ENCODE data around the gene KCNN1.

DNA sequence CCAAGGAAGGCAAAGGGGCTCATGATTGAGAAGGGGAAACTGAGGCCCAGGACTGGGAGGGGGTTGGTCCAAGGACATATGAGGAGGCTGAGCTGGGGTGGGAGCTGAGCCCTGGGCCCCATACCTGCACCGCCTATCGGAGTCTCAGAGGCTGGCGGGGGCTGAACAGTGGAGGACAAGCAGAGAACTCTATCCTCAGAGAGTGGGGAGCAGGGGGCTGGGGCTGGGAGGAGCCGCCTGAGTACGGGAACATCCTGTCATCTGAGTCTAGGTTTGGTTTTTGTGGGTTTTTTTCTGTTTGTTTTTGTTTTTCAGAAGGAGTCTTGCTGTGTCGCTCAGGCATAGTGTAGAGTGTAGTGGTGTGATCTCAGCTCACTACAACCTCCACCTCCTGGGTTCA is 47.3 kb downstream of the KCNN1 start:
- TF ChIP-seq, protein P1, sequence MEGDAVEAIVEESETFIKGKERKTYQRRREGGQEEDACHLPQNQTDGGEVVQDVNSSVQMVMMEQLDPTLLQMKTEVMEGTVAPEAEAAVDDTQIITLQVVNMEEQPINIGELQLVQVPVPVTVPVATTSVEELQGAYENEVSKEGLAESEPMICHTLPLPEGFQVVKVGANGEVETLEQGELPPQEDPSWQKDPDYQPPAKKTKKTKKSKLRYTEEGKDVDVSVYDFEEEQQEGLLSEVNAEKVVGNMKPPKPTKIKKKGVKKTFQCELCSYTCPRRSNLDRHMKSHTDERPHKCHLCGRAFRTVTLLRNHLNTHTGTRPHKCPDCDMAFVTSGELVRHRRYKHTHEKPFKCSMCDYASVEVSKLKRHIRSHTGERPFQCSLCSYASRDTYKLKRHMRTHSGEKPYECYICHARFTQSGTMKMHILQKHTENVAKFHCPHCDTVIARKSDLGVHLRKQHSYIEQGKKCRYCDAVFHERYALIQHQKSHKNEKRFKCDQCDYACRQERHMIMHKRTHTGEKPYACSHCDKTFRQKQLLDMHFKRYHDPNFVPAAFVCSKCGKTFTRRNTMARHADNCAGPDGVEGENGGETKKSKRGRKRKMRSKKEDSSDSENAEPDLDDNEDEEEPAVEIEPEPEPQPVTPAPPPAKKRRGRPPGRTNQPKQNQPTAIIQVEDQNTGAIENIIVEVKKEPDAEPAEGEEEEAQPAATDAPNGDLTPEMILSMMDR (conservative IDR thresholded peaks at IDR 0.05; ENCODE audit: low read depth in 2 of 2) = no peak
- no peak for TF ChIP-seq POLR2AphosphoS5 (IDR thresholded peaks at IDR 0.05; ENCODE audit: low read depth)
- no peak for TF ChIP-seq EZH2 (IDR thresholded peaks at IDR 0.05; ENCODE audit: low read depth, unreplicated experiment)
- TF ChIP-seq EZH2phosphoT487 (IDR thresholded peaks at IDR 0.05; ENCODE audit: unreplicated experiment) = no peak
- TF ChIP-seq, protein P2, sequence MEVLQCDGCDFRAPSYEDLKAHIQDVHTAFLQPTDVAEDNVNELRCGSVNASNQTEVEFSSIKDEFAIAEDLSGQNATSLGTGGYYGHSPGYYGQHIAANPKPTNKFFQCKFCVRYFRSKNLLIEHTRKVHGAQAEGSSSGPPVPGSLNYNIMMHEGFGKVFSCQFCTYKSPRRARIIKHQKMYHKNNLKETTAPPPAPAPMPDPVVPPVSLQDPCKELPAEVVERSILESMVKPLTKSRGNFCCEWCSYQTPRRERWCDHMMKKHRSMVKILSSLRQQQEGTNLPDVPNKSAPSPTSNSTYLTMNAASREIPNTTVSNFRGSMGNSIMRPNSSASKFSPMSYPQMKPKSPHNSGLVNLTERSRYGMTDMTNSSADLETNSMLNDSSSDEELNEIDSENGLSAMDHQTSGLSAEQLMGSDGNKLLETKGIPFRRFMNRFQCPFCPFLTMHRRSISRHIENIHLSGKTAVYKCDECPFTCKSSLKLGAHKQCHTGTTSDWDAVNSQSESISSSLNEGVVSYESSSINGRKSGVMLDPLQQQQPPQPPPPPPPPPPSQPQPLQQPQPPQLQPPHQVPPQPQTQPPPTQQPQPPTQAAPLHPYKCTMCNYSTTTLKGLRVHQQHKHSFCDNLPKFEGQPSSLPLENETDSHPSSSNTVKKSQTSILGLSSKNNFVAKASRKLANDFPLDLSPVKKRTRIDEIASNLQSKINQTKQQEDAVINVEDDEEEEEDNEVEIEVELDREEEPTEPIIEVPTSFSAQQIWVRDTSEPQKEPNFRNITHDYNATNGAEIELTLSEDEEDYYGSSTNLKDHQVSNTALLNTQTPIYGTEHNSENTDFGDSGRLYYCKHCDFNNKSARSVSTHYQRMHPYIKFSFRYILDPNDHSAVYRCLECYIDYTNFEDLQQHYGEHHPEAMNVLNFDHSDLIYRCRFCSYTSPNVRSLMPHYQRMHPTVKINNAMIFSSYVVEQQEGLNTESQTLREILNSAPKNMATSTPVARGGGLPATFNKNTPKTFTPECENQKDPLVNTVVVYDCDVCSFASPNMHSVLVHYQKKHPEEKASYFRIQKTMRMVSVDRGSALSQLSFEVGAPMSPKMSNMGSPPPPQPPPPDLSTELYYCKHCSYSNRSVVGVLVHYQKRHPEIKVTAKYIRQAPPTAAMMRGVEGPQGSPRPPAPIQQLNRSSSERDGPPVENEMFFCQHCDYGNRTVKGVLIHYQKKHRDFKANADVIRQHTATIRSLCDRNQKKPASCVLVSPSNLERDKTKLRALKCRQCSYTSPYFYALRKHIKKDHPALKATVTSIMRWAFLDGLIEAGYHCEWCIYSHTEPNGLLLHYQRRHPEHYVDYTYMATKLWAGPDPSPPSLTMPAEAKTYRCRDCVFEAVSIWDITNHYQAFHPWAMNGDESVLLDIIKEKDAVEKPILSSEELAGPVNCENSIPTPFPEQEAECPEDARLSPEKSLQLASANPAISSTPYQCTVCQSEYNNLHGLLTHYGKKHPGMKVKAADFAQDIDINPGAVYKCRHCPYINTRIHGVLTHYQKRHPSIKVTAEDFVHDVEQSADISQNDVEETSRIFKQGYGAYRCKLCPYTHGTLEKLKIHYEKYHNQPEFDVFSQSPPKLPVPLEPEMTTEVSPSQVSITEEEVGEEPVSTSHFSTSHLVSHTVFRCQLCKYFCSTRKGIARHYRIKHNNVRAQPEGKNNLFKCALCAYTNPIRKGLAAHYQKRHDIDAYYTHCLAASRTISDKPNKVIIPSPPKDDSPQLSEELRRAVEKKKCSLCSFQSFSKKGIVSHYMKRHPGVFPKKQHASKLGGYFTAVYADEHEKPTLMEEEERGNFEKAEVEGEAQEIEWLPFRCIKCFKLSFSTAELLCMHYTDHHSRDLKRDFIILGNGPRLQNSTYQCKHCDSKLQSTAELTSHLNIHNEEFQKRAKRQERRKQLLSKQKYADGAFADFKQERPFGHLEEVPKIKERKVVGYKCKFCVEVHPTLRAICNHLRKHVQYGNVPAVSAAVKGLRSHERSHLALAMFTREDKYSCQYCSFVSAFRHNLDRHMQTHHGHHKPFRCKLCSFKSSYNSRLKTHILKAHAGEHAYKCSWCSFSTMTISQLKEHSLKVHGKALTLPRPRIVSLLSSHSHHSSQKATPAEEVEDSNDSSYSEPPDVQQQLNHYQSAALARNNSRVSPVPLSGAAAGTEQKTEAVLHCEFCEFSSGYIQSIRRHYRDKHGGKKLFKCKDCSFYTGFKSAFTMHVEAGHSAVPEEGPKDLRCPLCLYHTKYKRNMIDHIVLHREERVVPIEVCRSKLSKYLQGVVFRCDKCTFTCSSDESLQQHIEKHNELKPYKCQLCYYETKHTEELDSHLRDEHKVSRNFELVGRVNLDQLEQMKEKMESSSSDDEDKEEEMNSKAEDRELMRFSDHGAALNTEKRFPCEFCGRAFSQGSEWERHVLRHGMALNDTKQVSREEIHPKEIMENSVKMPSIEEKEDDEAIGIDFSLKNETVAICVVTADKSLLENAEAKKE (CRISPR knock-in tag; IDR thresholded peaks at IDR 0.05) = no peak
- TF ChIP-seq STAT1 (IDR thresholded peaks at IDR 0.05; ENCODE audit: unreplicated experiment) = no peak
- TF ChIP-seq CREB1 (CRISPR knock-in tag; IDR thresholded peaks at IDR 0.05; ENCODE audit: low read depth) = no peak
- TF ChIP-seq, protein P3, sequence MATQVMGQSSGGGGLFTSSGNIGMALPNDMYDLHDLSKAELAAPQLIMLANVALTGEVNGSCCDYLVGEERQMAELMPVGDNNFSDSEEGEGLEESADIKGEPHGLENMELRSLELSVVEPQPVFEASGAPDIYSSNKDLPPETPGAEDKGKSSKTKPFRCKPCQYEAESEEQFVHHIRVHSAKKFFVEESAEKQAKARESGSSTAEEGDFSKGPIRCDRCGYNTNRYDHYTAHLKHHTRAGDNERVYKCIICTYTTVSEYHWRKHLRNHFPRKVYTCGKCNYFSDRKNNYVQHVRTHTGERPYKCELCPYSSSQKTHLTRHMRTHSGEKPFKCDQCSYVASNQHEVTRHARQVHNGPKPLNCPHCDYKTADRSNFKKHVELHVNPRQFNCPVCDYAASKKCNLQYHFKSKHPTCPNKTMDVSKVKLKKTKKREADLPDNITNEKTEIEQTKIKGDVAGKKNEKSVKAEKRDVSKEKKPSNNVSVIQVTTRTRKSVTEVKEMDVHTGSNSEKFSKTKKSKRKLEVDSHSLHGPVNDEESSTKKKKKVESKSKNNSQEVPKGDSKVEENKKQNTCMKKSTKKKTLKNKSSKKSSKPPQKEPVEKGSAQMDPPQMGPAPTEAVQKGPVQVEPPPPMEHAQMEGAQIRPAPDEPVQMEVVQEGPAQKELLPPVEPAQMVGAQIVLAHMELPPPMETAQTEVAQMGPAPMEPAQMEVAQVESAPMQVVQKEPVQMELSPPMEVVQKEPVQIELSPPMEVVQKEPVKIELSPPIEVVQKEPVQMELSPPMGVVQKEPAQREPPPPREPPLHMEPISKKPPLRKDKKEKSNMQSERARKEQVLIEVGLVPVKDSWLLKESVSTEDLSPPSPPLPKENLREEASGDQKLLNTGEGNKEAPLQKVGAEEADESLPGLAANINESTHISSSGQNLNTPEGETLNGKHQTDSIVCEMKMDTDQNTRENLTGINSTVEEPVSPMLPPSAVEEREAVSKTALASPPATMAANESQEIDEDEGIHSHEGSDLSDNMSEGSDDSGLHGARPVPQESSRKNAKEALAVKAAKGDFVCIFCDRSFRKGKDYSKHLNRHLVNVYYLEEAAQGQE (IDR thresholded peaks at IDR 0.05; ENCODE audit: unreplicated experiment) = no peak
- TF ChIP-seq NANOG (IDR thresholded peaks at IDR 0.05; ENCODE audit: borderline replicate concordance) = no peak
- TF ChIP-seq ZNF114 (CRISPR knock-in tag; IDR thresholded peaks at IDR 0.05) = no peak
- TF ChIP-seq, protein P4, sequence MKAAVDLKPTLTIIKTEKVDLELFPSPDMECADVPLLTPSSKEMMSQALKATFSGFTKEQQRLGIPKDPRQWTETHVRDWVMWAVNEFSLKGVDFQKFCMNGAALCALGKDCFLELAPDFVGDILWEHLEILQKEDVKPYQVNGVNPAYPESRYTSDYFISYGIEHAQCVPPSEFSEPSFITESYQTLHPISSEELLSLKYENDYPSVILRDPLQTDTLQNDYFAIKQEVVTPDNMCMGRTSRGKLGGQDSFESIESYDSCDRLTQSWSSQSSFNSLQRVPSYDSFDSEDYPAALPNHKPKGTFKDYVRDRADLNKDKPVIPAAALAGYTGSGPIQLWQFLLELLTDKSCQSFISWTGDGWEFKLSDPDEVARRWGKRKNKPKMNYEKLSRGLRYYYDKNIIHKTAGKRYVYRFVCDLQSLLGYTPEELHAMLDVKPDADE (IDR thresholded peaks at IDR 0.05) = no peak
- no peak for TF ChIP-seq JUNB (IDR thresholded peaks at IDR 0.05; ENCODE audit: unreplicated experiment)
